ENCODE measurements around the gene OBSL1.

GRCh38 chr2:219571311-219572236 is at the start of gene OBSL1:
- TF ChIP-seq CEBPB (IDR thresholded peaks at IDR 0.05) = no peak
- no peak for TF ChIP-seq REST (IDR thresholded peaks at IDR 0.05; ENCODE audit: low read depth)
